H1 (cell line): Measurements from ENCODE around the gene ENO3. TPM values are rescaled to one million over a fixed set of nuclear protein-coding genes. Genes with fewer than 3 reads are reported as not detected.

Experiments
- RAD21 ChIP-seq, 2 experiments: IDR thresholded peaks in 1 of 2; conservative IDR thresholded peaks in 1 of 2; 2 replicates each; pipeline ENCODE4 v1.6.1; 2011; ENCODE audit warnings: low read depth in 2 of 2, low read length in 2 of 2, improper control_type of control experiment in 1 of 2, inconsistent platforms in 1 of 2, mild to moderate bottlenecking in 1 of 2, moderate library complexity in 1 of 2
- polyA plus RNA-seq, 7 experiments: library from polyadenylated mRNA; depleted of rRNA in 3 of 7; stranded (reverse) in 5 of 7; unstranded in 2 of 7; fragments of >200 nt in 5 of 7; fragments of 200-250 nt in 2 of 7; gene quantifications; 1 replicate in 5 of 7; 2 replicates in 1 of 7; 4 replicates in 1 of 7; pipeline versions ENCODE4 v1.2.1 to v1.2.3, GENCODE V29; 2011 to 2013; ENCODE audit warnings: missing spikeins in 2 of 7, mixed read lengths in 2 of 7
- total RNA-seq: library from RNA; stranded (reverse); fragmentation: NEBNext Ultra II Directional; extraction: Animal tissue kit (Norgen Biotek cat#: 25700); gene quantifications from 2 replicates; pipeline ENCODE4 v1.2.1, GENCODE V29; 2021

ENO3 gene
- total and polyA plus RNA-seq, 2 of the 8 experiments (the other 6 are each of a cell fraction or from before 2014, with no cell fraction given) = 25.0 to 25.7 TPM

- peak; percentile 61 to 69 for TF ChIP-seq RAD21 (IDR thresholded peaks at IDR 0.05 in 1 of 2, conservative IDR thresholded peaks at IDR 0.05 in 1 of 2; ENCODE audit: low read depth in 2 of 2, low read length in 2 of 2)
Measured at GRCh38 chr17:4980644-4981216, 29.8 kb downstream of the ENO3 start (continued).
